GM12873 (cell line): ENCODE measurements around the gene TMEM119.

Experiments
- CTCF ChIP-seq: IDR thresholded peaks from 2 replicates; pipeline ENCODE4 v1.5.1; 2012; ENCODE audit warnings: low read depth, mild to moderate bottlenecking, moderate library complexity, low read length, control low read depth; ENCODE audit not compliant: insufficient read depth; ENCODE audit errors: missing control alignments

Gene TMEM119

GRCh38 chr12:108570743-108571608 is 26.9 kb downstream of the TMEM119 start:
- TF ChIP-seq CTCF, result peak; percentile 44

GRCh38 chr12:108568338-108569154 is 29.3 kb downstream of the TMEM119 start:
- no peak for TF ChIP-seq CTCF

- no peak for TF ChIP-seq CTCF
These were observed 30.2 kb downstream of the TMEM119 start for GRCh38 chr12:108567406-108568337.

- TF ChIP-seq CTCF, result no peak
These were observed 31.4 kb downstream of the TMEM119 start for GRCh38 chr12:108566452-108566851.

- TF ChIP-seq CTCF, result no peak
These were observed 31.9 kb downstream of the TMEM119 start for GRCh38 chr12:108565976-108566375.

- no peak for TF ChIP-seq CTCF
These were observed 32.7 kb downstream of the TMEM119 start for GRCh38 chr12:108565146-108565545.

- TF ChIP-seq CTCF, result no peak
These were observed 33.2 kb downstream of the TMEM119 start for GRCh38 chr12:108564724-108565123.
